Measurements from ENCODE around the gene NCOA7.

DNA sequence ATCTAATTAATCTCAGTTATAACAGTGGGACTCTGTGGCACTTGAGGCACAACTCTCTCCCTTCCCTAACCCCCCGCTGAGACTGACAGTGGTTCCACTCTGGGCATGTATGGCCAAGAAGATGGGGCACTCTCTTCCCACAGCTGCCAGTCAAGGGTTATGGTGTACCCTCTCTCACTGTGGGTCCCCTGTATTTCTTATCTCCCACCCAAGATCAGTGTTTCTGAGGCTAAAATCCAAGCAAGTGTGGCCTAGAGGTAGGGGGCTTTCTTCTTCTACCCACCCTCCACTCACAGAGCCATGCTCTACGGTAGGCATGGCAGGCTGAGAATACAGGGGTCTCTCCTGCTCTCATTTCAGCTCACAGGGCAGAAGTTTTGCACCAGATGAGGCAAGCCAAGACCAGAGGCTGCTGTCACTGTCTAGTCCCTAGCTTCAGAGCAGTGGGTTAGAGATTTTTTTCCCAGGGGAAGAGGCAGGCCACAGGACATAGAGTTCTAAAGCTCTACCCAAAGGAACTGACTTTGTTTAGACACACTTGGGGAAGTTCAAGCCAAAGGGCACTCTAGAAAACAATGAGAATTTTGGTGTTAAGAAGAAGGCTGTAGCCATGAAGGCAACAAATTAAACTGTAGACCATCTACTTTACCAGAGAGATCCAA is 134.1 kb downstream of the NCOA7 start:
- TF ChIP-seq, protein P1, sequence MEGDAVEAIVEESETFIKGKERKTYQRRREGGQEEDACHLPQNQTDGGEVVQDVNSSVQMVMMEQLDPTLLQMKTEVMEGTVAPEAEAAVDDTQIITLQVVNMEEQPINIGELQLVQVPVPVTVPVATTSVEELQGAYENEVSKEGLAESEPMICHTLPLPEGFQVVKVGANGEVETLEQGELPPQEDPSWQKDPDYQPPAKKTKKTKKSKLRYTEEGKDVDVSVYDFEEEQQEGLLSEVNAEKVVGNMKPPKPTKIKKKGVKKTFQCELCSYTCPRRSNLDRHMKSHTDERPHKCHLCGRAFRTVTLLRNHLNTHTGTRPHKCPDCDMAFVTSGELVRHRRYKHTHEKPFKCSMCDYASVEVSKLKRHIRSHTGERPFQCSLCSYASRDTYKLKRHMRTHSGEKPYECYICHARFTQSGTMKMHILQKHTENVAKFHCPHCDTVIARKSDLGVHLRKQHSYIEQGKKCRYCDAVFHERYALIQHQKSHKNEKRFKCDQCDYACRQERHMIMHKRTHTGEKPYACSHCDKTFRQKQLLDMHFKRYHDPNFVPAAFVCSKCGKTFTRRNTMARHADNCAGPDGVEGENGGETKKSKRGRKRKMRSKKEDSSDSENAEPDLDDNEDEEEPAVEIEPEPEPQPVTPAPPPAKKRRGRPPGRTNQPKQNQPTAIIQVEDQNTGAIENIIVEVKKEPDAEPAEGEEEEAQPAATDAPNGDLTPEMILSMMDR (IDR thresholded peaks at IDR 0.05): no peak
- TF ChIP-seq TCF7L2 (IDR thresholded peaks at IDR 0.05; ENCODE audit: low read depth, low read length) (no peak), POLR2AphosphoS5 (IDR thresholded peaks at IDR 0.05; ENCODE audit: low read depth, low read length) (no peak), SIN3A (IDR thresholded peaks at IDR 0.05; ENCODE audit: borderline replicate concordance, insufficient read depth, low read depth, low read length) (no peak)
- TF ChIP-seq, protein P2, sequence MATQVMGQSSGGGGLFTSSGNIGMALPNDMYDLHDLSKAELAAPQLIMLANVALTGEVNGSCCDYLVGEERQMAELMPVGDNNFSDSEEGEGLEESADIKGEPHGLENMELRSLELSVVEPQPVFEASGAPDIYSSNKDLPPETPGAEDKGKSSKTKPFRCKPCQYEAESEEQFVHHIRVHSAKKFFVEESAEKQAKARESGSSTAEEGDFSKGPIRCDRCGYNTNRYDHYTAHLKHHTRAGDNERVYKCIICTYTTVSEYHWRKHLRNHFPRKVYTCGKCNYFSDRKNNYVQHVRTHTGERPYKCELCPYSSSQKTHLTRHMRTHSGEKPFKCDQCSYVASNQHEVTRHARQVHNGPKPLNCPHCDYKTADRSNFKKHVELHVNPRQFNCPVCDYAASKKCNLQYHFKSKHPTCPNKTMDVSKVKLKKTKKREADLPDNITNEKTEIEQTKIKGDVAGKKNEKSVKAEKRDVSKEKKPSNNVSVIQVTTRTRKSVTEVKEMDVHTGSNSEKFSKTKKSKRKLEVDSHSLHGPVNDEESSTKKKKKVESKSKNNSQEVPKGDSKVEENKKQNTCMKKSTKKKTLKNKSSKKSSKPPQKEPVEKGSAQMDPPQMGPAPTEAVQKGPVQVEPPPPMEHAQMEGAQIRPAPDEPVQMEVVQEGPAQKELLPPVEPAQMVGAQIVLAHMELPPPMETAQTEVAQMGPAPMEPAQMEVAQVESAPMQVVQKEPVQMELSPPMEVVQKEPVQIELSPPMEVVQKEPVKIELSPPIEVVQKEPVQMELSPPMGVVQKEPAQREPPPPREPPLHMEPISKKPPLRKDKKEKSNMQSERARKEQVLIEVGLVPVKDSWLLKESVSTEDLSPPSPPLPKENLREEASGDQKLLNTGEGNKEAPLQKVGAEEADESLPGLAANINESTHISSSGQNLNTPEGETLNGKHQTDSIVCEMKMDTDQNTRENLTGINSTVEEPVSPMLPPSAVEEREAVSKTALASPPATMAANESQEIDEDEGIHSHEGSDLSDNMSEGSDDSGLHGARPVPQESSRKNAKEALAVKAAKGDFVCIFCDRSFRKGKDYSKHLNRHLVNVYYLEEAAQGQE (IDR thresholded peaks at IDR 0.05; ENCODE audit: insufficient read depth in 1 of 2, low read depth in 2 of 2, low read length in 1 of 2): no peak

All from Panc1 (cell line).